SU-DHL-6 (cell line): Measurements from ENCODE around the gene PTPRE.

Experiments used
- H2AFZ ChIP-seq: fragments of 200-600 bp; sonication (generic); 2 replicates; pipeline ENCODE4 v1.6.1; 2014; ENCODE audit warnings: low read depth, mild to moderate bottlenecking, moderate library complexity, mixed read lengths, antibody characterized with exemption, low read length; ENCODE audit not compliant: severe bottlenecking
- H3F3A ChIP-seq: fragments of 200-600 bp; shearing (Covaris generic); 2 replicates; pipeline ENCODE4 v1.6.0; 2016; ENCODE audit warnings: antibody characterized with exemption, mild to moderate bottlenecking; ENCODE audit not compliant: insufficient read depth
- H3K27ac ChIP-seq: fragments of 200-600 bp; sonication (generic); 2 replicates; pipeline ENCODE4 v1.5.1; 2016; ENCODE audit warnings: low read depth, mild to moderate bottlenecking, low read length, moderate library complexity, mixed read lengths
- H3K27me3 ChIP-seq: fragments of 200-600 bp; sonication (generic), shearing (Covaris generic); 2 replicates; pipeline ENCODE4 v1.6.0; 2014; ENCODE audit warnings: mild to moderate bottlenecking, low read length
- H3K36me3 ChIP-seq: fragments of 200-600 bp; sonication (generic); 2 replicates; pipeline ENCODE4 v1.6.1; 2014; ENCODE audit warnings: mild to moderate bottlenecking, low read length, mixed read lengths
- H3K4me2 ChIP-seq: fragments of 300-600, 200-600 bp; shearing (Covaris generic), sonication (generic); 2 replicates; pipeline ENCODE4 v1.6.0; 2014; ENCODE audit warnings: low read length, low read depth, mild to moderate bottlenecking; ENCODE audit not compliant: poor library complexity, severe bottlenecking
- H3K4me3 ChIP-seq: fragments of 200-600 bp; sonication (generic); 2 replicates; pipeline ENCODE4 v1.5.1; 2014; ENCODE audit warnings: antibody characterized with exemption, low read length, mild to moderate bottlenecking, mixed read lengths; ENCODE audit not compliant: insufficient read depth, poor library complexity, severe bottlenecking
- H3K79me2 ChIP-seq: fragments of 200-600 bp; sonication (generic); 2 replicates; pipeline ENCODE4 v1.6.1; 2014; ENCODE audit warnings: mild to moderate bottlenecking, low read length, moderate library complexity; ENCODE audit not compliant: insufficient read depth
- H3K9ac ChIP-seq: fragments of 200-600 bp; sonication (generic); 2 replicates; pipeline ENCODE4 v1.7.0; 2014; ENCODE audit warnings: mild to moderate bottlenecking, low read length
- H3K9me2 ChIP-seq: fragments of 200-600 bp; sonication (generic); replicated peaks from 2 replicates; pipeline ENCODE4 v1.6.1; 2014; ENCODE audit warnings: low read length; ENCODE audit not compliant: insufficient read depth
- H3K9me3 ChIP-seq: fragments of 200-600 bp; sonication (generic); 2 replicates; pipeline ENCODE4 v1.6.1; 2014; ENCODE audit warnings: low read length, mixed read lengths; ENCODE audit not compliant: insufficient read depth
- H4K20me1 ChIP-seq: fragments of 200-600 bp; sonication (generic); 2 replicates; pipeline ENCODE4 v1.6.1; 2014; ENCODE audit warnings: low read depth, mild to moderate bottlenecking, antibody characterized with exemption, low read length, moderate library complexity, mixed read lengths
- EZH2phosphoT487 ChIP-seq: fragments of 200-600 bp; sonication (generic), shearing (Covaris generic); conservative IDR thresholded peaks from 2 replicates; pipeline ENCODE4 v1.6.1; 2018; ENCODE audit warnings: mild to moderate bottlenecking, antibody characterized with exemption, low read length, moderate library complexity, mixed read lengths
- TF ChIP-seq, protein P1 (sequence below): fragments of 200-600 bp; sonication (generic); IDR thresholded peaks from one replicate; pipeline ENCODE4 v1.5.1; 2017; ENCODE audit warnings: antibody characterized with exemption, mild to moderate bottlenecking, low read length, moderate library complexity; ENCODE audit not compliant: insufficient read depth, poor library complexity, severe bottlenecking

The PTPRE gene

DNA sequence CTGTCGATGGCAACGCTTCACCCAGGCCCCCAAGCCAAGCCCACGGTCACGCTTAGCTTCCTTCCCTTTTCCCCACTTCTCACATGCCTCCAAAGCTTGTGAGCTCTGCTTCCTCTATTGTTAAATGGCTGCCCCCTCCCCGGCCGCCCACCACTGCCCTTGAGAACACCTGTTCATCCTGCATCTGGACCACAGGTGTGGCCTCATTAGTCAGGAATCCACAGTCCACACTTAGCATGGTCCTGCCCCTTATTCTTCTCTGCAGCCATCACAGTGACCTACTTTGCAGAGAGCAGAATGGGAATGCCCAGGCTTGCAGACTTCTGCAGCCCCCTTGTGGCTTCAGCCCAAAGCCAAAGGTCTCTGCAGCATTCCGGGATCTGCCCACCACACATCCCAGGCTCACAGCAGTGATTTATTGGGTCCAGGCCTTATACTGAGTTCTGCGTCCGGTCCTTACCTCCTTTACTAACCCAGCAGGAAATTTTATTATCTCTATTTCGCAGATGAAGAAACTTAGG, 66.9 kb downstream of the PTPRE start:
- H3K36me3 ChIP-seq = no peaks in the 10 kb centered on the region
- no peaks in the 10 kb centered on the region for H3F3A ChIP-seq
- no peaks in the 10 kb centered on the region for H3K9me2 ChIP-seq
- H3K4me2 ChIP-seq = no peak overlapping the region
- H3K27ac ChIP-seq = no peak overlapping the region
- H3K4me3 ChIP-seq = no peak overlapping the region
- no peaks in the 10 kb centered on the region for H3K9me3 ChIP-seq
- H3K9ac ChIP-seq = no peak overlapping the region
- no peak overlapping the region for H2AFZ ChIP-seq
- H3K27me3 ChIP-seq = no peaks in the 10 kb centered on the region
- H4K20me1 ChIP-seq = no peaks in the 10 kb centered on the region
- H3K79me2 ChIP-seq = no peaks in the 10 kb centered on the region
- no peak for TF ChIP-seq EZH2phosphoT487
- TF ChIP-seq, protein P1, sequence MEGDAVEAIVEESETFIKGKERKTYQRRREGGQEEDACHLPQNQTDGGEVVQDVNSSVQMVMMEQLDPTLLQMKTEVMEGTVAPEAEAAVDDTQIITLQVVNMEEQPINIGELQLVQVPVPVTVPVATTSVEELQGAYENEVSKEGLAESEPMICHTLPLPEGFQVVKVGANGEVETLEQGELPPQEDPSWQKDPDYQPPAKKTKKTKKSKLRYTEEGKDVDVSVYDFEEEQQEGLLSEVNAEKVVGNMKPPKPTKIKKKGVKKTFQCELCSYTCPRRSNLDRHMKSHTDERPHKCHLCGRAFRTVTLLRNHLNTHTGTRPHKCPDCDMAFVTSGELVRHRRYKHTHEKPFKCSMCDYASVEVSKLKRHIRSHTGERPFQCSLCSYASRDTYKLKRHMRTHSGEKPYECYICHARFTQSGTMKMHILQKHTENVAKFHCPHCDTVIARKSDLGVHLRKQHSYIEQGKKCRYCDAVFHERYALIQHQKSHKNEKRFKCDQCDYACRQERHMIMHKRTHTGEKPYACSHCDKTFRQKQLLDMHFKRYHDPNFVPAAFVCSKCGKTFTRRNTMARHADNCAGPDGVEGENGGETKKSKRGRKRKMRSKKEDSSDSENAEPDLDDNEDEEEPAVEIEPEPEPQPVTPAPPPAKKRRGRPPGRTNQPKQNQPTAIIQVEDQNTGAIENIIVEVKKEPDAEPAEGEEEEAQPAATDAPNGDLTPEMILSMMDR = no peak

DNA sequence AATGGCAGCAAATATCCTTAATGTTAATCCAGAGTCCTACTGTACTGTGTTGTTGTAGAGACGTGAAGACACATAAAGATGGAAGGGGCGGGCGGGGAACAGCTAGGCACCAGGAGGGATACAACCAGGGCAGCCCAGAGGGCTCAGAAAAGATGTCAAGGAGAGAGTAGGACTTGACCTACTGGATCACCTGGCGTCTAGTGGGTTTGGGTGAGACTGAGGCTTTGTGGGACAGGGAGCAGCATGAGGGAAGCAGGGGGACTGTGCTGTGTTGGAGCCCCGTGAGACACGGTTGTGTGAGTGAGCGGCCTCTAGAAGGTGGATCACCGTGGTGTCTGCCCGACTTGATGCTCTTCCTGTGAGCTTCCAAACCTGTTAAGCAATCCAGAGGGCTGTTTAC, 68.0 kb downstream of the PTPRE start:
- H2AFZ ChIP-seq = no peak overlapping the region
- H4K20me1 ChIP-seq = no peaks in the 10 kb centered on the region
- no peaks in the 10 kb centered on the region for H3K9me2 ChIP-seq
- no peak overlapping the region for H3K9ac ChIP-seq
- TF ChIP-seq, protein P1 = no peak
- TF ChIP-seq EZH2phosphoT487 = no peak
- no peaks in the 10 kb centered on the region for H3K36me3 ChIP-seq
- H3F3A ChIP-seq = no peaks in the 10 kb centered on the region
- H3K27me3 ChIP-seq = no peaks in the 10 kb centered on the region
- no peak overlapping the region for H3K4me2 ChIP-seq
- H3K79me2 ChIP-seq = no peaks in the 10 kb centered on the region
- no peak overlapping the region for H3K27ac ChIP-seq
- H3K9me3 ChIP-seq = no peaks in the 10 kb centered on the region
- no peak overlapping the region for H3K4me3 ChIP-seq

DNA sequence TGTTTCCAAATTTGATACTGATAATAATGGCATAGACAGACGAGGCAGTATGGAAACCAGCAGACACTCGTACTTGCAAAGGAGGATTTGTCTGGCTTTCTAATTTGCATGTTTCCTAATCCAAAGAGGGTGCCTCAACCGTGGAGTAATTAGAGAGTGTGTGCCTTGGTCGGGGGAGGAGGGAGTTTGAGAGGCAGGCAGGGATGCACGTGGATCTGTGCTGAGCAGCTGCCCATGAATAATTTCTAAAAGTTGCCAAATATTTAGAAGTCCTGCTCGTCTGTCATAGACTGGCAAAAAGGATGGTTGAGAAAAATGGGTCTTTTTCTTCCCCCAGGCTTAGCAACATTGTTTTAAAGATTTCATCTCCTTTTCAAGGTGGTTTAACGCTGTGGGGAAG, 69.4 kb downstream of the PTPRE start:
- Histone ChIP-seq H3K9me2 (no peaks in the 10 kb centered on the region), H3K4me2 (no peak overlapping the region), H3K36me3 (no peaks in the 10 kb centered on the region), H3K27ac (no peak overlapping the region), H3K4me3 (no peak overlapping the region), H2AFZ (no peak overlapping the region), H3F3A (no peaks in the 10 kb centered on the region), H3K9ac (no peak overlapping the region), H3K79me2 (no peaks in the 10 kb centered on the region), H3K27me3 (no peaks in the 10 kb centered on the region), H4K20me1 (no peaks in the 10 kb centered on the region), H3K9me3 (no peaks in the 10 kb centered on the region)
- no peak for TF ChIP-seq EZH2phosphoT487
- TF ChIP-seq, protein P1 = no peak
